Activated effector memory CD4-positive, alpha-beta T cell treated with anti-CD3 and anti-CD28 coated beads, Interleukin-2, amount 50 U/mL, for 16 hours (primary cell): ENCODE measurements around the gene EFCAB11.

Experiments used
- DNase-seq: peaks from one replicate; pipeline ENCODE4 v3.0.0-alpha.2; 2020

Gene EFCAB11

GRCh38 chr14:89955745-89956660, 1.5 kb upstream of the EFCAB11 start, which contains the start of gene TDP1:
TDP1 (plus strand) TSS chr14:89955927; CDS start chr14:89963115, 7,188 bp downstream.
- DNase-seq: peak; percentile 99

DNA sequence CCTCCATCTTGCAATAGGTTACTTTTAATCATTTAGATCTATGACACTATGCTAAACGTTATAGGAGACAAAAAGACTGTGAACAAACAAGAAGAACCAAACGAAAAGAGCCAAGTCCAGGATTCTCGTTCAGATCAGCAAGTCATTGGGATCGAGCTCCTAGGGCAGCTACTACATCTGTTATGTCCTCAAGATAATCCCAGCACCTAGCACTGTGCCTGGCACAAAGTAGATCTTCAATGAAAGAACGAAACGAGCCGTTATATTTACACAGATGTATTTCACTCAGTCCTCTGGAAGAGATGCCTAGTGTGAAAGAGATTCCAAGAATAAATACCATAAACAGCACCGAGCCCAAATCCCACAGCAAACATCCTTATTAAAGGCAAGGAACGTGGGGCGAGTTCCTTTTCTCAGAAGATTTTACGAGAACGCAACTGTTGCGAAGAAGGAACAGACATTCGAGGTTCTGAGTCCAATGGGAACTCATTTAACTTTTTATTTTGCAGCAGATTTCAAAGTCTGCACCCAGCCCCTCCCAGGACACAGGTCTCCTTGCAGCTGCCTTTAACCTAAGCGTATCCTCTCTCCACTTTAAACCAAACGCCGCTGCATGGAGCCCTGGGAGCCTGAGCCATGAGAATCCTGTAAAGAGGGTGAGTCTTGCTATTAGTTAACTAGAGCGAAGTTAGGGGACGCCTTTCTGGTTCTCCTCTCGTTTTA, 653 bp upstream of the EFCAB11 start:
- no peak for DNase-seq

DNA sequence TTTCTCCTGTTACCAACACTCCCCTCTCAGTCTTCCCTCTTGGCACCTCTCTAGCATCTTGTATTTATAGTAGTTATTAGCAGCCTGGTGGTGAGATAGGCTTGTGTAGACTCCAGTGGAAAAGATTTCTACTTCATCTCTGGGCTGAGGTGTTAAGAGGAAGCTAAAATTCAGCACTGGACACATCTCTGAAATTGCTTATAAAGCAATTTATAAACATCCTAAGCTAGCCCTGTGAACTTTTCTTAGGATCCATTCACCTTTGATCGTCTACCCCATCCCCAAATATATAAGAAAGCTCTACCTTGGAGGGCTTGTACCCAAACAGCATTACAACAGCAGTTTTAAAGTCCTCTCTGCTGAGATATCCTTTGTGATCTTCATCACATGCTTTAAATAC, 928 bp downstream of the EFCAB11 start:
- no peak for DNase-seq

- DNase-seq: no peak
Measured at GRCh38 chr14:89952576-89952975, 2.0 kb downstream of the EFCAB11 start.

DNA sequence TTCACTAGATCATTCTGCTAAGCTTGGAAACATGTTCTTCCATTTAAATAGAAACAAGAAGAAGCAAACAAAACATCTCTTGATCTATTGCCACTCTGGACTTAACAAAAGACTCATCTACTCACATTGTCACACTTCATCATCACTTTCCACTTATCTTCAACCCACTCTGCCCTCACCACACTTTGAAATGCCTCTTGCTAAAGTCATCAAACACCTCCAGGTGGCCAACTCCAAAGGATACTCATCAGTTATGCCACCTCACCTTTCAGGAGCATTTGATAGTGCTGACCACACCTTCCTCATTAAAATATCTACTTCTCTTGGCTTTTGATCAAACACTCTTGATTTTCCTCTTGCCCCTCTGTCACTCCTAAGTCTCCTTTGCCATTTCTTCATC, 7.2 kb downstream of the EFCAB11 start:
- DNase-seq: no peak

DNA sequence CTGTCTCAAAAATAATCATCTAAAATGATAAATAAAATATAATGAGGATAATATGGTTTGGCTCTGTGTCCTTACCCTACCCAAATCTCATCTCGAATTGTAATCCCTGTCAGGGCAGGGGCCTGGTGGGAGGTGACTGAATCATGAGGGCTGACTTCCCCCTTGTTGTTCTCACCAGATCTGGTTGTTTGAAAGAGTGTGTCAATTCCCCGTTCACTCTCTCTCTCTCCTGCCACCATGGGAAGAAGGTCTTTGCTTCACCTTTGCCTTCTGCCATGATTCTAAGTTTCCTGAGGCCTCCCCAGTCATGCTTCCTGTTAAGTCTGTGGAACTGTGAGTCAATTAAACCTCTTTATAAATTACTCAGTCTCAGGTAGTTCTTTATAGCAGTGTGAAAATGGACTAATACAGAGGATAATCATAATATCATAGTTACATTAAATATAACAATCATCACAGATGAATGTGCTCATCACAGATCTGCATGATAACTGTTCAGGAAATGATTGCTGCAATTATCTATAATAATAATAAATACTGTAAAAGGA, 12.6 kb downstream of the EFCAB11 start:
- no peak for DNase-seq

- no peak for DNase-seq
Measured at GRCh38 chr14:89936654-89937185, 17.8 kb downstream of the EFCAB11 start.

DNA sequence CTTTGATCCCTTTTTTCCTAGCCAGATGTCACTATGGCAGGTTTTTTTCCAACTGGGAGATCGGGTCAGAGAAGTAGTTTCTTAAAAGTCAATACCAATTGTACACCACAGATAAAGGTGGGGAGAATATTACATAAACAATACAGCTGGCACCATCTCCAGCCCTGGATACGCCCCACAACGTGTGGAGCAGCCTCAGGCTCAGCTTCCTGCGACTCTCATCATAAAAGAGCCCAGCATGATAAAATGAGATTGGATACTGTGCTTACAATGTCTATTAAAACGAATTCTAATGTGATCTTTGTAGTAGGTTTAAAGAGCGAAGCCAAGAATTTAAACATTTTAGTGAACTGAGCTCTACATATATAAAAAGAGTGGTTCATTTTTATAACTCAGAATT, 21.5 kb downstream of the EFCAB11 start:
- DNase-seq: no peak

- no peak for DNase-seq
Measured at GRCh38 chr14:89927186-89927865, 27.2 kb downstream of the EFCAB11 start.

DNA sequence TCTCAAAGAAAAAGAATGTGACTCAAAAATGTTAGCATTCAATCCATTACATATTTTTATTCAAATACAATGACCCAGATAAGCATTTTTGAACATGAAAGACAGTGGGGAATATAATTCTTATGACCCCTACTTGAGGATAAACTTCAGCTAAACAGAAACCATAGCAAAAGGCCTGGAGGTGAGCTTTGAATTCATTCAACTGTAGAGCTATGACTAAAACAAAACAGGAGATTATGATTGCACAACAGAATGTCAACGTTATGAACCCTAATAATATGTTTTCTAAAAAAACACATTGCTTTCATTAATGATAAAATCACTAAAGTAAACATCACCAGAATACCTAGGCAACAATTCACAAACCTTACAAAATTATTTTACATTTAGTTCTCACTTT, 27.8 kb downstream of the EFCAB11 start:
- DNase-seq: no peak

- DNase-seq: no peak
Measured at GRCh38 chr14:89924268-89924667, 30.3 kb downstream of the EFCAB11 start.

DNA sequence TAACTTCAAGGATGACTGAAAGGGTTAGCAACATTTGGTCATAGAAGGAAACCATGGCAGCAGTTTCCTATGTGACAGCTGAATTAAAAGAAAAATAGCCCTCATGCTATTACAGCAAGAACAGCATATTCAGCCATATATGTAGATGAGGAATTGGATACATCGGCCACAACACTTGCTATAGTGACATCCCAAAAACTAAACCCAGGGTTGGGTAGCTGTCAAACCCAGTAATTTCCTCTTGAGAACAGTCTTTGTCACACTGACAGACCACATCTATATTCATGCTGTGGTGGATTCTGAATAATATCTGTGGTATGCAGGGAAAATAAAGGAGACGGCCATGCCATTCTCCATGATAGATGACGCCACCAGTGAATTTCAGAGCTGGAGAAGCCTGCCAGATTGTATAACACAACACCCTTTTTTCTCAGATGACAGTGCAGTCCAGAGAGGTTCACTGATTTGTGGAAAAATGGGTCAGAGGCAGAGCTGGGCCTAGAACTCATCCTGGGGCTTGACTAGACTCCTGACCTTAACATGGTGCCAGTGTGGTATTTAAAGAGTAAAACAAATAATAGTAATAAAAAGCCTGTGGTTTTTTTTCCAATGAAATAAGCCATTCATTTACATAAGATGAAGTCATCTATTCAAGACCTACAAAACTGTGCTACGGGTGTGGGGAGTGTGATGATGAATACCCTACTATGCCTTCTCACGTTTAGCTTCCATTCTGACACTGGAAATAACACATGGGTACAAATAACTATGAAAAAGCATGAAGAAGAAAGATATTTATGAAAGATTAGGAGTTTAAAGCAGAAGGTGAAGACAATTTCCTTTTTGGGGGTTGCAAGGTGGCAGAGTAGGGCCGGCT, 32.3 kb downstream of the EFCAB11 start:
- no peak for DNase-seq

DNA sequence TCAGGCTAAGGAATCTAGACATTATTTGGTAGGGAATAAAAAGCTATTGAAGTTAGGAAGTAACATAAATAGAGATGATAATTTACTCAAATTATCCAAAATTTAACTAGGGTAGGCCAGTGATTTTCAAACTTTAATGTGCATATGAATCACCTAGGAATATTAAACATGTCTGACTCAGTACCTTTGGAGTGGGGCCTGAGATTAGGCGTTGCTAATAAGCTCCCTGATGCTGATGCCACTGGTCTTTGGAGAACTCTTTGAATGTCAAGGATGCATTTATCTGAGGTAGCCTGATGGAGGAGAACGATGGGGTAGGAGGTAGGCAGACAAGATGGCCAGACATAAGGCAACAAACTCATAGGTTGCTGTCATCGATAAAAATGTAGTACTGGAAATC, 33.2 kb downstream of the EFCAB11 start:
- no peak for DNase-seq

- no peak for DNase-seq
Measured at GRCh38 chr14:89920056-89920455, 34.5 kb downstream of the EFCAB11 start.

- no peak for DNase-seq
Measured at GRCh38 chr14:89918721-89919120, 35.8 kb downstream of the EFCAB11 start.

- peak; percentile 82 for DNase-seq
Measured at GRCh38 chr14:89915114-89915878, 39.2 kb downstream of the EFCAB11 start.

GRCh38 chr14:89912667-89913211, 41.8 kb downstream of the EFCAB11 start:
- DNase-seq: no peak

DNA sequence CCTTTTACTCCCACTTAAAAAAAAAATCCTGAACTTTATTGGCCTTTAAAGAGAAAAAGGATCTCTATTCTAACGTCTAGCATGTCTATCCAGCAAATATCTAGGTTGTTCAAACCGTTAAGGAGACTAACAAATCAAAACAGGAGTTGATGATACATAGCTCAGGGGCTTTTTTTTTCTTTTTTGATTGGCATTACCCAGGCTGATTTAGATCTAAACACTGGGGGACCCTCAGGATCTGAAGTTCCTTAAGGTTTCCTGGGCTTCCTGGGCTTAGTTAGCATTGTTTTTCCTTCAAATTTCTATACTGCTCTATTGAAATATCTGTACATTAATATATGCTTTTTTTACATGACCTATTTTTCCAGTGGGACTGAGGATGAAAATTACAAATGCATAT, 42.3 kb downstream of the EFCAB11 start:
- no peak for DNase-seq

GRCh38 chr14:89911010-89911919, 43.3 kb downstream of the EFCAB11 start:
- DNase-seq: no peak

GRCh38 chr14:89910691-89911009, 43.9 kb downstream of the EFCAB11 start:
- no peak for DNase-seq
